ENCODE measurements around the gene TRIO. TPM values are rescaled to one million over a fixed set of nuclear protein-coding genes. Genes with fewer than 3 reads are reported as not detected.

TRIO gene
- total RNA-seq, 1 donor from 2014 or later = 223 TPM

DNA sequence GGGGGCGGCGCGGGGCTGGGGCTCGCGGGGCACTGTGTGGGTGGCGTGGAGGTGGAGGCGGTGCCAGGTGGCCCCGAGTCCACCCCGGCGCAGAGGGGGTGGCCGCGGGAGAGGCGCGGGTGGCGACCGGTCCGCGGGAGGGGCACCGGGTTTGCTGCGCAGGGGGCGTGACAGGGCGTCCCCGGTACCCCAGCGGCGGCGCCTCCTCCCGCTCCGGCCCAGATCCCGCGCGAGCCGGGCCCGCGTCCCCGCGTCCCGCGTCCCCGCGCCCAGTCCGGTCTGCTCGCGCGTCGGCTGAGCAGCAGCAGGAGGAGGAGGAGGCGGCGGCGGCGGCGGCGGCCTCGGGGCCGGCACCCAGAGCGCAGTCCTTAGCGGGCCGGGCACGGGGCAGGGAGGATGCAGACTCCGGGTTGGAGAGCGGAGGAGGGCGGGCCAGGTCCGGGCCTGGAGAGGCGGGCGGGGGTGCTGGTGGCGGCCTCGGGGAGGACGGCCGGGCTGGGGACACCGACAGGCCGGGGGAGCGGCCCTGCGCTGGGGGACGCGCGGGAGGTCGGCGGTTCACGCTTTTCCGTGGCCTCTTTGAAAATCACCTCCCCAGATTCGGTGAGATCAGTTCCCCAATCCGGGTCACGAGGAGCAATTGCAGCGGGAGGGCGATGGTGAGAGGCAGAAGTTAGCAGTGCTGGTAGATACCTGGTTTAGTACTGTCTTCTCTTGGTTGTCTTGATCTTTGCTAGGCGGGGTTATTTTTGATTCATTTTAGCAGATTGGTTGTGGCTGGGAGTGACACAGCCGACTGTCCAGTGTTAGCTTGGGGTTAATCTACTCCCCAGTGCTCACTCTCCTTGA is 1.7 kb downstream of the TRIO start:
- H3K4me1 Mint-ChIP-seq = peaks cover 56% of the 10 kb centered on the region
- TF ChIP-seq, protein P1, sequence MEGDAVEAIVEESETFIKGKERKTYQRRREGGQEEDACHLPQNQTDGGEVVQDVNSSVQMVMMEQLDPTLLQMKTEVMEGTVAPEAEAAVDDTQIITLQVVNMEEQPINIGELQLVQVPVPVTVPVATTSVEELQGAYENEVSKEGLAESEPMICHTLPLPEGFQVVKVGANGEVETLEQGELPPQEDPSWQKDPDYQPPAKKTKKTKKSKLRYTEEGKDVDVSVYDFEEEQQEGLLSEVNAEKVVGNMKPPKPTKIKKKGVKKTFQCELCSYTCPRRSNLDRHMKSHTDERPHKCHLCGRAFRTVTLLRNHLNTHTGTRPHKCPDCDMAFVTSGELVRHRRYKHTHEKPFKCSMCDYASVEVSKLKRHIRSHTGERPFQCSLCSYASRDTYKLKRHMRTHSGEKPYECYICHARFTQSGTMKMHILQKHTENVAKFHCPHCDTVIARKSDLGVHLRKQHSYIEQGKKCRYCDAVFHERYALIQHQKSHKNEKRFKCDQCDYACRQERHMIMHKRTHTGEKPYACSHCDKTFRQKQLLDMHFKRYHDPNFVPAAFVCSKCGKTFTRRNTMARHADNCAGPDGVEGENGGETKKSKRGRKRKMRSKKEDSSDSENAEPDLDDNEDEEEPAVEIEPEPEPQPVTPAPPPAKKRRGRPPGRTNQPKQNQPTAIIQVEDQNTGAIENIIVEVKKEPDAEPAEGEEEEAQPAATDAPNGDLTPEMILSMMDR (IDR thresholded peaks at IDR 0.05) = no peak
- peak; percentile 69 for DNase-seq
- peaks cover 6% of the 10 kb centered on the region for H3K36me3 Mint-ChIP-seq (ENCODE audit: low read depth)
- H3K4me3 Mint-ChIP-seq = peak overlapping the region; percentile 83
- intact Hi-C loops (cut with micrococcal nuclease) = loop anchor here (1.0 to 2.0 kb wide), 8 partner anchors 9 to 520 kb away; partner anchors contain the start of gene OTULIN
- H3K9me3 Mint-ChIP-seq = no peaks in the 10 kb centered on the region
- H3K27me3 Mint-ChIP-seq = no peaks in the 10 kb centered on the region
- POLR2A ChIA-PET = interaction anchor here (0.7 to 4.1 kb wide), 22 partner anchors 10 to 142 kb away, joined by 3 to 101 read pairs (median 4); no protein-coding TSS in a partner anchor
- H3K27ac Mint-ChIP-seq = peak overlapping the region; percentile 89
- CTCF ChIA-PET = interaction anchor here (0.8 to 1.7 kb wide), 10 partner anchors 12 to 125 kb away, joined by 3 to 8 read pairs (median 4); no protein-coding TSS in a partner anchor
- ATAC-seq (ENCODE audit: low read depth) = peak; percentile 59

- intact Hi-C loops (cut with micrococcal nuclease) = loop anchor here (1.0 to 2.0 kb wide), 7 partner anchors 9 to 519 kb away; partner anchors contain the start of gene OTULIN
- TF ChIP-seq, protein P1 (IDR thresholded peaks at IDR 0.05) = no peak
- H3K9me3 Mint-ChIP-seq = no peaks in the 10 kb centered on the region
- ChIA-PET POLR2A (interaction anchor here (0.6 to 4.1 kb wide), 18 partner anchors 10 to 126 kb away, joined by 3 to 101 read pairs (median 4); no protein-coding TSS in a partner anchor), CTCF (interaction anchor here (0.8 to 1.2 kb wide), 7 partner anchors 11 to 124 kb away, joined by 3 to 7 read pairs (median 4); no protein-coding TSS in a partner anchor)
- no peak for DNase-seq
- H3K4me1 Mint-ChIP-seq = peaks cover 64% of the 10 kb centered on the region
- peaks cover 6% of the 10 kb centered on the region for H3K36me3 Mint-ChIP-seq (ENCODE audit: low read depth)
- ATAC-seq (ENCODE audit: low read depth) = no peak
- no peaks in the 10 kb centered on the region for H3K27me3 Mint-ChIP-seq
- peak overlapping the region; percentile 85 for H3K27ac Mint-ChIP-seq
- H3K4me3 Mint-ChIP-seq = peak overlapping the region; percentile 83
Measured at GRCh38 chr5:14145435-14146334, 2.5 kb downstream of the TRIO start.

DNA sequence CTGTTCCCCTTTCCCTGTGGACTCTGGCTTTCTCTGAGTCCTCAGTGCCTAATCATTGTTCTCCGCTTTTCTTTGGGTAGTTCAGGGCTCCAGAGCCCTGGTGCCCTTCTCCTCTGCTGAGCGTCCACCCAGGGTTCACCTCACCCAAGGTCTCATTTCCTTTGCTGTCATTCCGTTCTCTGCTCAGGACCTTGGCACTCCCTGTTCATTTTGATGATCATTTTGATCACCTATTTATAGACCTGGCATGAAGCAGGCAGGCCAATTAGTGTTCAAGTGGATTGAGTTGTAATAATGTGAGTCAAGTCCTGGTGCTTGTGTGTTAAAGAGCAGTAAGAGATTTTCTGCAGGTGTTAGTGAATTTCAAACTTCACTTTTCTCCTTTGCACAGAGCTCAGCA is 3.6 kb downstream of the TRIO start:
- intact Hi-C loops (cut with micrococcal nuclease) = no loop called here

GRCh38 chr5:14147210-14147609 is 4.1 kb downstream of the TRIO start:
- TF ChIP-seq, protein P1 (IDR thresholded peaks at IDR 0.05) = no peak
- ChIA-PET CTCF (interaction anchor here (1.2 to 1.6 kb wide), 2 partner anchors 38 to 61 kb away, joined by 3 to 6 read pairs; no protein-coding TSS in a partner anchor), POLR2A (no interaction called here)
- DNase-seq (no peak), ATAC-seq (ENCODE audit: low read depth) (no peak)
- peak overlapping the region; percentile 83 for H3K4me3 Mint-ChIP-seq
- H3K27ac Mint-ChIP-seq = peak overlapping the region; percentile 85
- no peaks in the 10 kb centered on the region for H3K27me3 Mint-ChIP-seq
- intact Hi-C loops (cut with micrococcal nuclease) = no loop called here
- H3K36me3 Mint-ChIP-seq (ENCODE audit: low read depth) = peaks cover 6% of the 10 kb centered on the region
- H3K4me1 Mint-ChIP-seq = peaks cover 75% of the 10 kb centered on the region
- no peaks in the 10 kb centered on the region for H3K9me3 Mint-ChIP-seq

More for the DNA sequence above, 3.6 kb downstream of the TRIO start:
- DNase-seq = no peak
- ATAC-seq (ENCODE audit: low read depth) = no peak
- H3K9me3 Mint-ChIP-seq = no peaks in the 10 kb centered on the region
- peak overlapping the region; percentile 85 for H3K27ac Mint-ChIP-seq
- H3K27me3 Mint-ChIP-seq = no peaks in the 10 kb centered on the region
- H3K4me1 Mint-ChIP-seq = peaks cover 75% of the 10 kb centered on the region
- H3K36me3 Mint-ChIP-seq (ENCODE audit: low read depth) = peaks cover 6% of the 10 kb centered on the region
- ChIA-PET CTCF (interaction anchor here (1.2 to 1.6 kb wide), 2 partner anchors 38 to 62 kb away, joined by 3 to 6 read pairs; no protein-coding TSS in a partner anchor), POLR2A (no interaction called here)
- peak overlapping the region; percentile 83 for H3K4me3 Mint-ChIP-seq
- TF ChIP-seq, protein P1 (IDR thresholded peaks at IDR 0.05) = no peak
